CD8-positive, alpha-beta memory T cell (primary cell): ENCODE measurements around the gene LNPEP. TPM values are rescaled to one million over a fixed set of nuclear protein-coding genes. Genes with fewer than 3 reads are reported as not detected.
A peak's percentile ranks its signal among the peaks of the same experiment; 100 is the strongest.

Experiments
- CTCF ChIA-PET: fragments of 350-600 bp; sonication (Branson Sonifier 250); formaldehyde crosslinking; loops from one replicate; lab custom pipeline; 2021; ENCODE audit warnings: antibody characterized with exemption; lab: Charles Lee
- POLR2A ChIA-PET: fragments of 350-600 bp; sonication (Branson Sonifier 250); formaldehyde crosslinking; loops from one replicate; lab custom pipeline; 2021; ENCODE audit warnings: antibody characterized with exemption; lab: Charles Lee
- DNase-seq, 5 donors: peaks; one replicate each; pipeline versions ENCODE4 v3.0.0 to v3.0.0-alpha.2; 2020 to 2022; ENCODE audit warnings: mixed read lengths in 1 of 5
- H3K27ac ChIP-seq: one replicate; pipeline ENCODE4 v1.7.0; 2013; ENCODE audit warnings: low read depth, mild to moderate bottlenecking, low read length, moderate library complexity
- H3K27me3 ChIP-seq: 2 replicates; pipeline ENCODE4 v1.7.0; 2013; ENCODE audit warnings: low read length, mild to moderate bottlenecking; ENCODE audit not compliant: insufficient read depth, poor library complexity, severe bottlenecking
- H3K36me3 ChIP-seq: 2 replicates; pipeline ENCODE4 v1.7.0; 2013; ENCODE audit warnings: mild to moderate bottlenecking, low read length, moderate library complexity; ENCODE audit not compliant: insufficient read depth
- H3K4me1 ChIP-seq: 2 replicates; pipeline ENCODE4 v1.7.0; 2013; ENCODE audit warnings: mild to moderate bottlenecking, low read length, moderate library complexity; ENCODE audit not compliant: insufficient read depth
- H3K4me3 ChIP-seq: 2 replicates; pipeline ENCODE4 v1.7.0; 2013; ENCODE audit warnings: mild to moderate bottlenecking, low read length
- H3K9me3 ChIP-seq: 2 replicates; pipeline ENCODE4 v1.7.0; 2013; ENCODE audit warnings: mild to moderate bottlenecking, low read length
- H3K27ac Mint-ChIP-seq, 8 donors: one replicate each; pipeline ENCODE4 v1.8.0; 2020 to 2021; ENCODE audit warnings: mixed read lengths in 8 of 8, mild to moderate bottlenecking in 6 of 8, inconsistent platforms in 3 of 8, moderate library complexity in 3 of 8
- H3K27me3 Mint-ChIP-seq, 2 donors: one replicate each; pipeline ENCODE4 v1.8.0; 2020 to 2021; ENCODE audit warnings: mixed read lengths in 2 of 2, mild to moderate bottlenecking in 1 of 2, moderate library complexity in 1 of 2
- H3K36me3 Mint-ChIP-seq, 3 donors: one replicate each; pipeline ENCODE4 v1.8.0; 2020 to 2021; ENCODE audit warnings: mixed read lengths in 3 of 3, inconsistent platforms in 1 of 3, mild to moderate bottlenecking in 1 of 3
- H3K4me1 Mint-ChIP-seq, 3 donors: one replicate each; pipeline ENCODE4 v1.8.0; 2020 to 2021; ENCODE audit warnings: mixed read lengths in 3 of 3, inconsistent platforms in 1 of 3, mild to moderate bottlenecking in 1 of 3
- H3K4me3 Mint-ChIP-seq, 7 donors: one replicate each; pipeline ENCODE4 v1.8.0; 2020 to 2021; ENCODE audit warnings: mixed read lengths in 7 of 7, mild to moderate bottlenecking in 6 of 7, moderate library complexity in 4 of 7, inconsistent platforms in 2 of 7
- H3K9me3 Mint-ChIP-seq, 5 donors: one replicate each; pipeline ENCODE4 v1.8.0; 2020 to 2022; ENCODE audit warnings: mixed read lengths in 5 of 5, mild to moderate bottlenecking in 3 of 5, moderate library complexity in 2 of 5, inconsistent platforms in 1 of 5
- polyA plus RNA-seq: library from polyadenylated mRNA; unstranded; fragments of 300-500 nt; fragmentation: Illumina TruSeq; gene quantifications from one replicate; pipeline ENCODE4 v1.2.3, GENCODE V29; 2021
- total RNA-seq, 2 experiments: library from RNA; stranded (reverse); gene quantifications; one replicate each; pipeline ENCODE4 v1.2.3, GENCODE V29; 2021

Gene LNPEP
- total and polyA plus RNA-seq, 3 experiments from 2014 or later: 37.6 to 40.5 (median 40.1) TPM

DNA sequence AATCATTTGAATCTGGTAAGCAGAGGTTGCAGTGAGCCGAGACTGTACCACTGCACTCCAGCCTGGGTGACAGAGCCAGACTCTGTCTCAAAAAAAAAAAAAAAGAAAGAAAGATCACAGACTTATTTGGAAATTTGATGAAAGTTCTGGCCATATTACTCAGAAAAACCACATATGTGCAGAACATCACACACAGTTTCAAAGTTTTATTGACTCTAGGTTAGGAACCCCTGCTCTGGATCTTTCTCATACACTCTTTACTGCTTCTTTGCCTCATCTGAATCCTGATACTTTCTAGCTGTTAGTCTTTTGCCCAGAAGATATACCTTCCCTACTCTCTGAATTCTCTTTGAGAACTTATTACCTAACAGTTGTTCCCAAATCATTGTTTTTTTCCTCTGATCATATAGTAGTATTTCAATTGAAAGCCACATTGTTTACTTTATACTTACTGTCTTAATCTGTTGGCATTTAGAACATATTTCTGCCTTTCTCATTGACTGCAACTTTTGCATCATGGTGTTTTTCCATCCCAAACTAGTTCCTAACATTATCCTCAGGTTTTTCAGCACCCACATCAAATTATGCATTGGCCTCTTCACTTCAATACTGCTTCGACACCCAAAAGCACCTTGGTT lies 68.7 kb downstream of the LNPEP start:
- no peaks in the 10 kb centered on the region for H3K27me3 ChIP-seq
- H3K36me3 ChIP-seq: peaks cover 16% of the 10 kb centered on the region
- Mint-ChIP-seq H3K4me3 (no peak overlapping the region), H3K27me3 (no peaks in the 10 kb centered on the region), H3K9me3 (no peaks in the 10 kb centered on the region), H3K4me1 (peaks cover 11 to 23% (median 13%) of the 10 kb centered on the region in 3 donors), H3K27ac (peak overlapping the region in 6 of 8 donors; percentile 32 to 65 (median 43)), H3K36me3 (peaks cover 3 to 31% (median 14%) of the 10 kb centered on the region in 3 donors)
- H3K4me3 ChIP-seq: no peak overlapping the region
- no peak overlapping the region for H3K27ac ChIP-seq
- H3K9me3 ChIP-seq: no peaks in the 10 kb centered on the region
- peaks cover 27% of the 10 kb centered on the region for H3K4me1 ChIP-seq
- DNase-seq: no peak
- ChIA-PET POLR2A (no interaction called here), CTCF (no interaction called here)

GRCh38 chr5:97006454-97007060 lies 70.7 kb downstream of the LNPEP start:
- H3K9me3 Mint-ChIP-seq: no peaks in the 10 kb centered on the region
- no peaks in the 10 kb centered on the region for H3K27me3 ChIP-seq
- no peaks in the 10 kb centered on the region for H3K9me3 ChIP-seq
- H3K27ac Mint-ChIP-seq: peak overlapping the region in 1 of 8 donors; percentile 46
- ChIA-PET CTCF (no interaction called here), POLR2A (no interaction called here)
- H3K4me3 ChIP-seq: no peak overlapping the region
- no peak overlapping the region for H3K4me3 Mint-ChIP-seq
- DNase-seq: no peak
- H3K36me3 Mint-ChIP-seq: peaks cover 3 to 46% (median 12%) of the 10 kb centered on the region in 3 donors
- H3K27me3 Mint-ChIP-seq: no peaks in the 10 kb centered on the region
- H3K27ac ChIP-seq: no peak overlapping the region
- peaks cover 19 to 35% (median 23%) of the 10 kb centered on the region in 3 donors for H3K4me1 Mint-ChIP-seq
- peaks cover 18% of the 10 kb centered on the region for H3K36me3 ChIP-seq
- H3K4me1 ChIP-seq: peaks cover 29% of the 10 kb centered on the region

DNA sequence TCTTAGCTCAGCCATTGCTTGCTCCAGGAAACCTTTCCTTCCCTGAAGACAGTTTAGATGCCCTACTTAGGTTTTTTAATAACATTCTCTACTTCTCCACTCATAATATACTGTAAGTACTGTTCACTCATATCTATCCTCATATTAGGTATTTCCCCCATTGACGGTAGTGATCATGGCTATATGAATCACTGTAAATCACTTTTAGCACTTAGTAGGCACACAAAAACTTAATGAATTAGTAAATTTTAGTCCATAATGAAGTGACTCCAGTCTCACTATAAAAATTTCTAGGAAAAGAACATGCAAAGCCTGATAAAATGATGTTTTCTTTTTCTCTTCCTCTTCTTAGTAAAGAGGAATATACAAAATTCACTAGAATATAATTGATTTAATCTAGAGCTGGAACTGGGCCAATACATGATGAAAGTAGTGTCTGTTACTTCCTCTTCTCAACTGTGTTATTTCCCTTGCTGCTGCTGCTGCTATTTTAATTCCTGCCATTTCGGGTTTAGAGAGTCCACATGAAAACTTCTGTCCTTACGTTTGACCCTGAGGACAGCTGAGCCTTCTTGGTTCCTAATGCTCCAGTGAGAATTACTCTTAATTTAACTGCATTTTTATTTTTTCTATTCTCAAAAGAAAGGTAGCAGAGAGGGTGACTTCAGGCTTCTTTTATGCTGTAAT lies 73.5 kb downstream of the LNPEP start:
- Histone ChIP-seq H3K36me3 (peaks cover 18% of the 10 kb centered on the region), H3K4me3 (no peak overlapping the region), H3K4me1 (peaks cover 23% of the 10 kb centered on the region), H3K27ac (no peak overlapping the region), H3K9me3 (no peaks in the 10 kb centered on the region), H3K27me3 (no peaks in the 10 kb centered on the region)
- Mint-ChIP-seq H3K27ac (peak overlapping the region; percentile 14 to 76 (median 62)), H3K4me3 (peak overlapping the region in 3 of 7 donors; percentile 0 to 30 (median 4)), H3K36me3 (peaks cover 3 to 63% (median 21%) of the 10 kb centered on the region in 3 donors), H3K4me1 (peaks cover 19 to 34% (median 25%) of the 10 kb centered on the region in 3 donors), H3K27me3 (no peaks in the 10 kb centered on the region), H3K9me3 (no peaks in the 10 kb centered on the region)
- DNase-seq: peak in 2 of 5 donors; percentile 9 to 35
- ChIA-PET POLR2A (interaction anchor here (0.7 kb wide), 1 partner anchor 12 kb away, joined by 3 read pairs; no protein-coding TSS in a partner anchor), CTCF (interaction anchor here (1.2 to 1.7 kb wide), 3 partner anchors 12 to 140 kb away, joined by 4 to 6 read pairs (median 5); partner anchors contain the start of gene LNPEP)

GRCh38 chr5:97009921-97010320 lies 74.0 kb downstream of the LNPEP start:
- H3K4me1 Mint-ChIP-seq: peaks cover 17 to 28% (median 24%) of the 10 kb centered on the region in 3 donors
- peaks cover 0 to 62% (median 19%) of the 10 kb centered on the region in 3 donors for H3K36me3 Mint-ChIP-seq
- H3K9me3 ChIP-seq: no peaks in the 10 kb centered on the region
- no peak overlapping the region for H3K4me3 Mint-ChIP-seq
- ChIA-PET POLR2A (no interaction called here), CTCF (interaction anchor here (1.3 to 1.7 kb wide), 2 partner anchors 13 to 141 kb away, joined by 5 to 6 read pairs; no protein-coding TSS in a partner anchor)
- H3K36me3 ChIP-seq: peaks cover 22% of the 10 kb centered on the region
- no peak overlapping the region for H3K27ac ChIP-seq
- peaks cover 20% of the 10 kb centered on the region for H3K4me1 ChIP-seq
- peak overlapping the region in 3 of 8 donors; percentile 35 to 71 (median 58) for H3K27ac Mint-ChIP-seq
- H3K4me3 ChIP-seq: no peak overlapping the region
- no peak for DNase-seq
- no peaks in the 10 kb centered on the region for H3K27me3 ChIP-seq
- no peaks in the 10 kb centered on the region for H3K9me3 Mint-ChIP-seq
- H3K27me3 Mint-ChIP-seq: no peaks in the 10 kb centered on the region

GRCh38 chr5:97010606-97011005 lies 74.7 kb downstream of the LNPEP start:
- H3K4me1 ChIP-seq: peaks cover 13% of the 10 kb centered on the region
- H3K36me3 Mint-ChIP-seq: peaks cover 0 to 64% (median 24%) of the 10 kb centered on the region in 3 donors
- H3K36me3 ChIP-seq: peaks cover 28% of the 10 kb centered on the region
- H3K9me3 Mint-ChIP-seq: no peaks in the 10 kb centered on the region
- no peak for DNase-seq
- peaks cover 17 to 30% (median 27%) of the 10 kb centered on the region in 3 donors for H3K4me1 Mint-ChIP-seq
- no peak overlapping the region for H3K4me3 ChIP-seq
- no peaks in the 10 kb centered on the region for H3K9me3 ChIP-seq
- ChIA-PET CTCF (interaction anchor here (1.0 to 1.5 kb wide), 3 partner anchors 20 to 151 kb away, joined by 3 to 4 read pairs (median 3); no protein-coding TSS in a partner anchor), POLR2A (no interaction called here)
- H3K4me3 Mint-ChIP-seq: no peak overlapping the region
- no peak overlapping the region for H3K27ac ChIP-seq
- no peaks in the 10 kb centered on the region for H3K27me3 Mint-ChIP-seq
- H3K27ac Mint-ChIP-seq: peak overlapping the region in 1 of 8 donors; percentile 7
- no peaks in the 10 kb centered on the region for H3K27me3 ChIP-seq

GRCh38 chr5:97011567-97011966 lies 75.7 kb downstream of the LNPEP start:
- no peaks in the 10 kb centered on the region for H3K9me3 ChIP-seq
- POLR2A ChIA-PET: no interaction called here
- H3K4me1 ChIP-seq: peaks cover 10% of the 10 kb centered on the region
- Mint-ChIP-seq H3K27me3 (no peaks in the 10 kb centered on the region), H3K4me1 (peaks cover 17 to 30% (median 27%) of the 10 kb centered on the region in 3 donors), H3K9me3 (no peaks in the 10 kb centered on the region), H3K36me3 (peaks cover 0 to 65% (median 28%) of the 10 kb centered on the region in 3 donors), H3K4me3 (no peak overlapping the region), H3K27ac (peak overlapping the region in 1 of 8 donors; percentile 7)
- no peak overlapping the region for H3K4me3 ChIP-seq
- H3K36me3 ChIP-seq: peaks cover 30% of the 10 kb centered on the region
- no peak for DNase-seq
- H3K27me3 ChIP-seq: no peaks in the 10 kb centered on the region
- no peak overlapping the region for H3K27ac ChIP-seq
- CTCF ChIA-PET: interaction anchor here (1.0 to 1.5 kb wide), 3 partner anchors 21 to 150 kb away, joined by 3 to 4 read pairs (median 3); no protein-coding TSS in a partner anchor

- CTCF ChIA-PET: interaction anchor here (0.7 kb wide), 1 partner anchor 141 kb away, joined by 3 read pairs; no protein-coding TSS in a partner anchor
- H3K4me3 ChIP-seq: no peak overlapping the region
- peaks cover 0 to 84% (median 33%) of the 10 kb centered on the region in 3 donors for H3K36me3 Mint-ChIP-seq
- H3K27ac ChIP-seq: no peak overlapping the region
- H3K27me3 ChIP-seq: no peaks in the 10 kb centered on the region
- no peaks in the 10 kb centered on the region for H3K9me3 Mint-ChIP-seq
- peak overlapping the region in 2 of 8 donors; percentile 55 to 79 for H3K27ac Mint-ChIP-seq
- no peak overlapping the region for H3K4me3 Mint-ChIP-seq
- H3K9me3 ChIP-seq: no peaks in the 10 kb centered on the region
- H3K36me3 ChIP-seq: peaks cover 45% of the 10 kb centered on the region
- H3K4me1 ChIP-seq: peaks cover 8% of the 10 kb centered on the region
- POLR2A ChIA-PET: no interaction called here
- peaks cover 25 to 52% (median 33%) of the 10 kb centered on the region in 3 donors for H3K4me1 Mint-ChIP-seq
- H3K27me3 Mint-ChIP-seq: no peaks in the 10 kb centered on the region
- DNase-seq: no peak
Observed at GRCh38 chr5:97019435-97020117, 83.7 kb downstream of the LNPEP start.
